Activated naive CD8-positive, alpha-beta T cell treated with anti-CD3 and anti-CD28 coated beads, Interleukin-2, amount 10 ng/mL, durations not matched to agents 7 days and 5 days (primary cell): Measurements from ENCODE around the gene SCAF8. TPM values are rescaled to one million over a fixed set of nuclear protein-coding genes. Genes with fewer than 3 reads are reported as not detected.
A peak's percentile ranks its signal among the peaks of the same experiment; 100 is the strongest.
"Not testable (repeated sequence)": the region's sequence is repeated elsewhere in the genome, so short reads cannot be mapped to it uniquely, and the experiment has no call there.

ENCODE experiments used
- ATAC-seq: fragments of 150-1000 bp; cut with Tn5 transposase; one replicate; pipeline ENCODE4 v1.10.0; 2021; ENCODE audit warnings: low read depth, moderate library complexity
- POLR2A ChIA-PET: fragments of 350-600 bp; sonication (Branson Sonifier 250); formaldehyde crosslinking; loops from one replicate; lab custom pipeline; 2021; ENCODE audit warnings: antibody characterized with exemption; lab: Charles Lee
- DNase-seq: peaks from one replicate; pipeline ENCODE4 v3.0.0; 2021
- H3K27ac Mint-ChIP-seq: one replicate; pipeline ENCODE4 v1.8.0; 2022; ENCODE audit warnings: mild to moderate bottlenecking, mixed read lengths
- H3K27me3 Mint-ChIP-seq: one replicate; pipeline ENCODE4 v1.8.0; 2022; ENCODE audit warnings: mild to moderate bottlenecking, moderate library complexity, mixed read lengths
- H3K36me3 Mint-ChIP-seq: one replicate; pipeline ENCODE4 v1.8.0; 2021; ENCODE audit warnings: mild to moderate bottlenecking, mixed read lengths
- H3K4me1 Mint-ChIP-seq: one replicate; pipeline ENCODE4 v1.8.0; 2021; ENCODE audit warnings: mixed read lengths
- H3K4me3 Mint-ChIP-seq: one replicate; pipeline ENCODE4 v1.8.0; 2022; ENCODE audit warnings: mild to moderate bottlenecking, moderate library complexity, mixed read lengths
- H3K9me3 Mint-ChIP-seq: one replicate; pipeline ENCODE4 v1.8.0; 2021; ENCODE audit warnings: mixed read lengths
- total RNA-seq, 2 experiments: library from RNA; stranded (reverse); gene quantifications; one replicate each; pipeline ENCODE4 v1.2.3, GENCODE V29; 2021

SCAF8 gene
- total RNA-seq, 2 experiments from 2014 or later, result 42.3 to 46.4 TPM

GRCh38 chr6:154773610-154774089 lies 40.4 kb downstream of the SCAF8 start:
- Mint-ChIP-seq H3K27me3 (no peaks in the 10 kb centered on the region), H3K27ac (no peak overlapping the region), H3K9me3 (no peaks in the 10 kb centered on the region), H3K4me3 (no peak overlapping the region), H3K4me1 (peaks cover 10% of the 10 kb centered on the region), H3K36me3 (peaks cover 36% of the 10 kb centered on the region)
- no peak for DNase-seq
- POLR2A ChIA-PET, result no interaction called here
- ATAC-seq, result no peak

GRCh38 chr6:154779157-154779556 lies 45.9 kb downstream of the SCAF8 start:
- H3K27ac Mint-ChIP-seq, ATAC-seq, H3K27me3 Mint-ChIP-seq, H3K4me3 Mint-ChIP-seq, H3K9me3 Mint-ChIP-seq, DNase-seq, POLR2A ChIA-PET: not testable (repeated sequence)
- Mint-ChIP-seq H3K36me3 (peaks cover 31% of the 10 kb centered on the region), H3K4me1 (peaks cover 14% of the 10 kb centered on the region)

- H3K36me3 Mint-ChIP-seq, result peaks cover 34% of the 10 kb centered on the region
- DNase-seq (no peak), ATAC-seq (no peak)
- peaks cover 1% of the 10 kb centered on the region for H3K9me3 Mint-ChIP-seq
- peak overlapping the region; percentile 17 for H3K27ac Mint-ChIP-seq
- POLR2A ChIA-PET, result no interaction called here
- H3K27me3 Mint-ChIP-seq, result no peaks in the 10 kb centered on the region
- peaks cover 16% of the 10 kb centered on the region for H3K4me1 Mint-ChIP-seq
- no peak overlapping the region for H3K4me3 Mint-ChIP-seq
Observed at GRCh38 chr6:154782193-154782592, 49.0 kb downstream of the SCAF8 start.

- DNase-seq, result no peak
- Mint-ChIP-seq H3K27me3 (no peaks in the 10 kb centered on the region), H3K36me3 (peaks cover 31% of the 10 kb centered on the region), H3K9me3 (peaks cover 1% of the 10 kb centered on the region), H3K4me1 (peaks cover 12% of the 10 kb centered on the region), H3K4me3 (no peak overlapping the region), H3K27ac (no peak overlapping the region)
- POLR2A ChIA-PET, result no interaction called here
- no peak for ATAC-seq
Observed at GRCh38 chr6:154783229-154783628, 50.0 kb downstream of the SCAF8 start.

GRCh38 chr6:154785075-154785474 lies 51.9 kb downstream of the SCAF8 start:
- Mint-ChIP-seq H3K4me3 (no peak overlapping the region), H3K4me1 (peaks cover 12% of the 10 kb centered on the region), H3K27ac (no peak overlapping the region), H3K9me3 (peaks cover 1% of the 10 kb centered on the region), H3K27me3 (no peaks in the 10 kb centered on the region), H3K36me3 (peaks cover 28% of the 10 kb centered on the region)
- DNase-seq, result no peak
- POLR2A ChIA-PET, result no interaction called here
- ATAC-seq, result no peak

GRCh38 chr6:154786144-154786868 lies 53.1 kb downstream of the SCAF8 start:
- Mint-ChIP-seq H3K4me3 (no peak overlapping the region), H3K27ac (no peak overlapping the region), H3K4me1 (peaks cover 10% of the 10 kb centered on the region), H3K9me3 (no peaks in the 10 kb centered on the region), H3K27me3 (no peaks in the 10 kb centered on the region), H3K36me3 (peaks cover 20% of the 10 kb centered on the region)
- ATAC-seq, result no peak
- POLR2A ChIA-PET, result no interaction called here
- DNase-seq, result no peak

GRCh38 chr6:154791556-154792317 lies 58.5 kb downstream of the SCAF8 start:
- H3K36me3 Mint-ChIP-seq, result peaks cover 27% of the 10 kb centered on the region
- no peaks in the 10 kb centered on the region for H3K27me3 Mint-ChIP-seq
- ATAC-seq, result no peak
- H3K4me3 Mint-ChIP-seq, result no peak overlapping the region
- H3K9me3 Mint-ChIP-seq, result no peaks in the 10 kb centered on the region
- H3K4me1 Mint-ChIP-seq, result peaks cover 7% of the 10 kb centered on the region
- H3K27ac Mint-ChIP-seq, result no peak overlapping the region
- no peak for DNase-seq
- POLR2A ChIA-PET, result no interaction called here

- H3K4me1 Mint-ChIP-seq, result peaks cover 5% of the 10 kb centered on the region
- POLR2A ChIA-PET, result no interaction called here
- no peaks in the 10 kb centered on the region for H3K27me3 Mint-ChIP-seq
- H3K4me3 Mint-ChIP-seq, result no peak overlapping the region
- H3K9me3 Mint-ChIP-seq, result no peaks in the 10 kb centered on the region
- DNase-seq (no peak), ATAC-seq (no peak)
- no peak overlapping the region for H3K27ac Mint-ChIP-seq
- H3K36me3 Mint-ChIP-seq, result peaks cover 26% of the 10 kb centered on the region
Observed at GRCh38 chr6:154792325-154792724, 59.1 kb downstream of the SCAF8 start.

- ATAC-seq, result no peak
- DNase-seq, result no peak
- H3K9me3 Mint-ChIP-seq, result no peaks in the 10 kb centered on the region
- H3K4me3 Mint-ChIP-seq, result no peak overlapping the region
- H3K4me1 Mint-ChIP-seq, result peaks cover 5% of the 10 kb centered on the region
- POLR2A ChIA-PET, result no interaction called here
- peaks cover 31% of the 10 kb centered on the region for H3K36me3 Mint-ChIP-seq
- no peaks in the 10 kb centered on the region for H3K27me3 Mint-ChIP-seq
- no peak overlapping the region for H3K27ac Mint-ChIP-seq
Observed at GRCh38 chr6:154792761-154793160, 59.5 kb downstream of the SCAF8 start.

GRCh38 chr6:154796484-154796883 lies 63.3 kb downstream of the SCAF8 start:
- Mint-ChIP-seq H3K27me3 (no peaks in the 10 kb centered on the region), H3K27ac (no peak overlapping the region), H3K4me3 (no peak overlapping the region), H3K36me3 (peaks cover 37% of the 10 kb centered on the region), H3K9me3 (no peaks in the 10 kb centered on the region), H3K4me1 (peaks cover 10% of the 10 kb centered on the region)
- DNase-seq (no peak), ATAC-seq (no peak)
- POLR2A ChIA-PET, result no interaction called here

- H3K4me3 Mint-ChIP-seq, result no peak overlapping the region
- no peaks in the 10 kb centered on the region for H3K9me3 Mint-ChIP-seq
Observed at GRCh38 chr6:154797857-154798256, 64.6 kb downstream of the SCAF8 start.

GRCh38 chr6:154800338-154800737 lies 67.1 kb downstream of the SCAF8 start:
- no peak for DNase-seq
- Mint-ChIP-seq H3K36me3 (peaks cover 32% of the 10 kb centered on the region), H3K27me3 (no peaks in the 10 kb centered on the region), H3K9me3 (no peaks in the 10 kb centered on the region), H3K4me1 (peaks cover 7% of the 10 kb centered on the region), H3K27ac (no peak overlapping the region), H3K4me3 (no peak overlapping the region)
- ATAC-seq, result no peak
- POLR2A ChIA-PET, result no interaction called here

More at GRCh38 chr6:154797857-154798256, 64.6 kb downstream of the SCAF8 start:
- ATAC-seq (no peak), DNase-seq (no peak)
- Mint-ChIP-seq H3K36me3 (peaks cover 33% of the 10 kb centered on the region), H3K4me1 (peaks cover 5% of the 10 kb centered on the region), H3K27ac (no peak overlapping the region), H3K27me3 (no peaks in the 10 kb centered on the region)
- POLR2A ChIA-PET, result no interaction called here

- Mint-ChIP-seq H3K9me3 (no peaks in the 10 kb centered on the region), H3K4me1 (peaks cover 3% of the 10 kb centered on the region), H3K27me3 (no peaks in the 10 kb centered on the region), H3K27ac (no peak overlapping the region), H3K36me3 (peaks cover 20% of the 10 kb centered on the region), H3K4me3 (no peak overlapping the region)
- POLR2A ChIA-PET, result no interaction called here
- ATAC-seq (no peak), DNase-seq (no peak)
Observed at GRCh38 chr6:154805288-154805911, 72.2 kb downstream of the SCAF8 start.
